GM12878 (cell line): ENCODE results near the gene MYMX. TPM values are rescaled to one million over a fixed set of nuclear protein-coding genes. Genes with fewer than 3 reads are reported as not detected.

Experiments
- BCL3 ChIP-seq: IDR thresholded peaks from 2 replicates; pipeline ENCODE4 v1.6.1; 2011; ENCODE audit warnings: borderline replicate concordance, low read depth, mild to moderate bottlenecking, moderate library complexity, low read length; ENCODE audit not compliant: insufficient read depth, poor library complexity, severe bottlenecking
- CBX3 ChIP-seq: fragments of 200-600 bp; sonication (generic); IDR thresholded peaks from 2 replicates; pipeline ENCODE4 v1.6.1; 2016; ENCODE audit warnings: low read depth, borderline replicate concordance
- CHD1 ChIP-seq: IDR thresholded peaks from 2 replicates; pipeline ENCODE4 v1.6.1; 2012; ENCODE audit warnings: low read depth, low read length, improper control_type of control experiment
- FOS ChIP-seq: IDR thresholded peaks from 3 replicates; pipeline ENCODE4 v1.6.1; 2011; ENCODE audit warnings: borderline replicate concordance; ENCODE audit not compliant: insufficient read length; ENCODE audit errors: extremely low read depth
- HCFC1 ChIP-seq: fragments of 150-350 bp; IDR thresholded peaks from 2 replicates; pipeline ENCODE4 v1.6.1; 2014; ENCODE audit warnings: low read length
- HDAC6 ChIP-seq: fragments of 200-600 bp; sonication (generic); IDR thresholded peaks from one replicate; pipeline ENCODE4 v1.8.0; 2017; ENCODE audit warnings: antibody characterized with exemption; ENCODE audit not compliant: unreplicated experiment
- MAX ChIP-seq: IDR thresholded peaks from 2 replicates; pipeline ENCODE4 v1.6.1; 2012; ENCODE audit warnings: low read depth, low read length, improper control_type of control experiment
- PRDM15 ChIP-seq: fragments of 450-650 bp; formaldehyde crosslinking; IDR thresholded peaks from 2 replicates; pipeline ENCODE4 v1.4.0; 2020; ENCODE audit warnings: mild to moderate bottlenecking, moderate library complexity
- RAD51 ChIP-seq: fragments of 450-650 bp; IDR thresholded peaks from 2 replicates; pipeline ENCODE4 v1.6.1; 2016; ENCODE audit warnings: moderate library complexity, mild to moderate bottlenecking, inconsistent platforms
- SMAD5 ChIP-seq: IDR thresholded peaks from 2 replicates; pipeline ENCODE4 v1.6.1; 2016; ENCODE audit warnings: antibody characterized with exemption, low read depth
- YY1 ChIP-seq: IDR thresholded peaks from 2 replicates; pipeline ENCODE4 v1.6.1; 2011; ENCODE audit warnings: low read depth, mild to moderate bottlenecking, low read length
- ZBTB4 ChIP-seq: fragments of 450-650 bp; formaldehyde crosslinking; IDR thresholded peaks from 2 replicates; pipeline ENCODE4 v1.4.0; 2022; ENCODE audit warnings: mild to moderate bottlenecking, moderate library complexity
- ZNF24 ChIP-seq: fragments of 450-650 bp; IDR thresholded peaks from 2 replicates; pipeline ENCODE4 v1.6.1; 2017; ENCODE audit warnings: antibody characterized with exemption, mild to moderate bottlenecking
- ZNF274 ChIP-seq: IDR thresholded peaks from one replicate; pipeline ENCODE4 v1.8.0; 2011; ENCODE audit not compliant: insufficient read length, insufficient read depth
- ZNF384 ChIP-seq: IDR thresholded peaks from 2 replicates; pipeline ENCODE4 v1.6.1; 2012; ENCODE audit warnings: low read depth, mild to moderate bottlenecking, low read length, improper control_type of control experiment, borderline replicate concordance
- ZNF592 ChIP-seq: fragments of 450-650 bp; IDR thresholded peaks from 2 replicates; pipeline ENCODE4 v1.6.1; 2017; ENCODE audit warnings: mild to moderate bottlenecking, moderate library complexity
- ZZZ3 ChIP-seq: IDR thresholded peaks from 2 replicates; pipeline ENCODE4 v1.6.1; 2011; ENCODE audit warnings: low read depth; ENCODE audit not compliant: control insufficient read depth, insufficient read length
- polyA plus RNA-seq, 11 experiments: library from polyadenylated mRNA; depleted of rRNA in 4 of 11; unstranded in 6 of 11; stranded (reverse) in 5 of 11; fragments of >200 nt; fragmentation: Nextera tagmentation in 4 of 11; fragmentation: Illumina TruSeq in 1 of 11; extraction: Ambion mirVana in 4 of 11; extraction: Trizol in 1 of 11; gene quantifications; 1 replicate in 1 of 11; 2 replicates in 10 of 11; pipeline versions ENCODE4 v1.2.1 to v1.2.3, GENCODE V29; 2011 to 2016; ENCODE audit warnings: inconsistent platforms in 2 of 11, missing spikeins in 2 of 11, low read depth in 1 of 11
- total RNA-seq, 4 experiments: library from RNA; depleted of rRNA in 3 of 4; stranded (reverse); fragments of >200 nt in 3 of 4; fragmentation: Illumina TruSeq in 1 of 4; extraction: Trizol in 1 of 4; gene quantifications; 2 replicates each; pipeline versions ENCODE4 v1.2.1 to v1.2.3, GENCODE V29; 2013 to 2021

The MYMX gene
- total and polyA plus RNA-seq, 10 of the 15 experiments (the other 5 are each of a cell fraction or from before 2014, with no cell fraction given): not detected

GRCh38 chr6:44221291-44221960 lies 4.7 kb downstream of the MYMX start (continued):
- peak; percentile 61; the same call in 1 of the 2 replicates for TF ChIP-seq MAX
- no peak for TF ChIP-seq SMAD5
- TF ChIP-seq HCFC1: no peak
- no peak for TF ChIP-seq ZNF384
- no peak for TF ChIP-seq ZBTB4 (CRISPR knock-in tag)
- no peak for TF ChIP-seq CBX3
- no peak for TF ChIP-seq FOS
- no peak; the same call in 1 of the 2 replicates for TF ChIP-seq ZNF592
- no peak for TF ChIP-seq PRDM15
- no peak for TF ChIP-seq ZZZ3
- no peak for TF ChIP-seq ZNF274
- TF ChIP-seq RAD51: peak; percentile 81
- TF ChIP-seq BCL3: no peak
- TF ChIP-seq YY1: peak; percentile 50; the same call in 1 of the 2 replicates
- no peak for TF ChIP-seq HDAC6
- TF ChIP-seq ZNF24: no peak
- TF ChIP-seq CHD1: no peak
